Upper lobe of right lung (tissue), 1 donor: ENCODE measurements around the gene RTKN2. TPM values are rescaled to one million over a fixed set of nuclear protein-coding genes. Genes with fewer than 3 reads are reported as not detected.

ENCODE experiments used
- ATAC-seq: fragments of 200-7000 bp; cut with Tn5 transposase; one replicate; pipeline ENCODE4 v1.9.1; 2020; ENCODE audit warnings: mild to moderate bottlenecking, moderate library complexity
- DNase-seq: peaks from one replicate; pipeline ENCODE4 v3.0.0-alpha.2; 2020
- H3K27ac ChIP-seq: fragments of 200-600 bp; one replicate; pipeline ENCODE4 v1.8.0; 2022
- H3K27me3 ChIP-seq: fragments of 200-600 bp; one replicate; pipeline ENCODE4 v1.8.0; 2022; ENCODE audit warnings: mild to moderate bottlenecking
- H3K36me3 ChIP-seq: fragments of 200-600 bp; one replicate; pipeline ENCODE4 v1.8.0; 2022
- H3K4me1 ChIP-seq: fragments of 200-600 bp; one replicate; pipeline ENCODE4 v1.8.0; 2022
- H3K4me3 ChIP-seq: fragments of 200-600 bp; one replicate; pipeline ENCODE4 v1.8.0; 2022; ENCODE audit warnings: mild to moderate bottlenecking
- H3K9me3 ChIP-seq: fragments of 200-600 bp; one replicate; pipeline ENCODE4 v1.8.0; 2022
- CTCF ChIP-seq: fragments of 200-600 bp; IDR thresholded peaks from one replicate; pipeline ENCODE4 v1.8.0; 2022; ENCODE audit warnings: antibody characterized with exemption
- intact Hi-C: fragments of 100-400 bp; cut with DNase I; formaldehyde crosslinking; loops from one replicate; pipeline ENCODE4 v1.11.0; 2022
- total RNA-seq: library from RNA; stranded (reverse); fragmentation: NEBNext Ultra II Directional; extraction: Animal tissue kit (Norgen Biotek cat#: 25700); gene quantifications from one replicate; pipeline ENCODE4 v1.2.1, GENCODE V29; 2021
- donor health status: DM: no; HTN: yes; CAD: no; lungs with severe emphysema.

RTKN2 gene
- total RNA-seq, 1 donor from 2014 or later, result 93.7 TPM

- intact Hi-C loops, result no loop called here
- ATAC-seq (no peak), DNase-seq (no peak)
- Histone ChIP-seq H3K4me3 (no peak overlapping the region), H3K4me1 (no peaks in the 10 kb centered on the region), H3K9me3 (no peaks in the 10 kb centered on the region), H3K27me3 (no peaks in the 10 kb centered on the region), H3K36me3 (no peaks in the 10 kb centered on the region), H3K27ac (no peak overlapping the region)
- TF ChIP-seq CTCF, result no peak
Observed at GRCh38 chr10:62185919-62186692, 82.5 kb downstream of the RTKN2 start.

- TF ChIP-seq CTCF, result no peak
- H3K27me3 ChIP-seq, result no peaks in the 10 kb centered on the region
- H3K36me3 ChIP-seq, result no peaks in the 10 kb centered on the region
- H3K4me3 ChIP-seq, result no peak overlapping the region
- ATAC-seq (peak; percentile 25), DNase-seq (no peak)
- no peaks in the 10 kb centered on the region for H3K4me1 ChIP-seq
- H3K27ac ChIP-seq, result no peak overlapping the region
- no peaks in the 10 kb centered on the region for H3K9me3 ChIP-seq
- intact Hi-C loops, result no loop called here
Observed at GRCh38 chr10:62183857-62184795, 84.5 kb downstream of the RTKN2 start.

GRCh38 chr10:62183442-62183841 lies 85.2 kb downstream of the RTKN2 start:
- no peaks in the 10 kb centered on the region for H3K9me3 ChIP-seq
- intact Hi-C loops, result no loop called here
- ATAC-seq, result peak; percentile 61
- no peaks in the 10 kb centered on the region for H3K4me1 ChIP-seq
- no peak overlapping the region for H3K4me3 ChIP-seq
- H3K27ac ChIP-seq, result no peak overlapping the region
- H3K27me3 ChIP-seq, result no peaks in the 10 kb centered on the region
- H3K36me3 ChIP-seq, result no peaks in the 10 kb centered on the region
- no peak for DNase-seq
- TF ChIP-seq CTCF, result no peak

- no peak overlapping the region for H3K27ac ChIP-seq
- H3K4me1 ChIP-seq, result no peaks in the 10 kb centered on the region
- no peak for TF ChIP-seq CTCF
- intact Hi-C loops, result no loop called here
- H3K9me3 ChIP-seq, result no peaks in the 10 kb centered on the region
- ATAC-seq, result no peak
- no peaks in the 10 kb centered on the region for H3K36me3 ChIP-seq
- no peaks in the 10 kb centered on the region for H3K27me3 ChIP-seq
- H3K4me3 ChIP-seq, result no peak overlapping the region
- no peak for DNase-seq
Observed at GRCh38 chr10:62182595-62182994, 86.0 kb downstream of the RTKN2 start.

- no peak overlapping the region for H3K27ac ChIP-seq
- ATAC-seq (no peak), DNase-seq (no peak)
- TF ChIP-seq CTCF, result no peak
- H3K9me3 ChIP-seq, result no peaks in the 10 kb centered on the region
- no peaks in the 10 kb centered on the region for H3K27me3 ChIP-seq
- no peak overlapping the region for H3K4me3 ChIP-seq
- H3K4me1 ChIP-seq, result no peaks in the 10 kb centered on the region
- no peaks in the 10 kb centered on the region for H3K36me3 ChIP-seq
- intact Hi-C loops, result no loop called here
Observed at GRCh38 chr10:62182171-62182570, 86.5 kb downstream of the RTKN2 start.
